ENCODE results near the gene MANBA.
"Not testable (repeated sequence)": the region's sequence is repeated elsewhere in the genome, so short reads cannot be mapped to it uniquely, and the experiment has no call there.

The MANBA gene

GRCh38 chr4:102718833-102719575, 41.8 kb downstream of the MANBA start:
- DNase-seq, result not testable (repeated sequence)

DNA sequence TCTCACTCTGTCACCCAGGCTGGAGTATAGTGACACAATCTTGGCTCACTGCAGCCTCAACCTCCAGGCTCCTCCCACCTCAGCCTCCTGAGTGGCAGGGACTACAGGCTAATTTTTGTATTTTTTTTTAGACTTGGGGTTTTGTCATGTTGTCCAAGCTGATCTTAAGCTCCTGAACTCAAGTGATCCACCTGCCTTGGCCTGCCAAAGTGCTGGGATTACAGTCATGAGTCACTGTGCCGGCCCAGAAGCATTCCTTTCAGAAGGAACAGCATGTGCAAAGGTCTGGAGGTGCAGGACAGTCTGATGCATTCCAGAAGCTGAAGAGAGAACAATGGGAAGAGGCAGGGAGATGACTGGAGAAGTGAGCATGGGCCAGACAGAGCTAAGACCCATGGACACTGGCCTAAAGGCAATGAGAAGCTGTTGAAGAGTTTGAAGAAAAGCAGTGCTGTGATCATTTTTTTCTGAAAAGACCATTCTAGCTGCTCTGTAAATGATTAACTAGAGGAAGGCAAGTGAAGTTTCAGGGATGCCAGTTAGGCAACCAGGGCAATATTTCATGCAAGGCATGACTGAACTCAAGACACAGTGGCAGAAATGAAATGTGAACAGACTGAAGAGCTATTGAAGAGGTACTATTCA, 43.2 kb downstream of the MANBA start:
- DNase-seq, result no peak

- DNase-seq, result no peak
Measured at GRCh38 chr4:102715057-102715456, 45.7 kb downstream of the MANBA start.

- not testable (repeated sequence) for DNase-seq
Measured at GRCh38 chr4:102713774-102714173, 47.0 kb downstream of the MANBA start.

DNA sequence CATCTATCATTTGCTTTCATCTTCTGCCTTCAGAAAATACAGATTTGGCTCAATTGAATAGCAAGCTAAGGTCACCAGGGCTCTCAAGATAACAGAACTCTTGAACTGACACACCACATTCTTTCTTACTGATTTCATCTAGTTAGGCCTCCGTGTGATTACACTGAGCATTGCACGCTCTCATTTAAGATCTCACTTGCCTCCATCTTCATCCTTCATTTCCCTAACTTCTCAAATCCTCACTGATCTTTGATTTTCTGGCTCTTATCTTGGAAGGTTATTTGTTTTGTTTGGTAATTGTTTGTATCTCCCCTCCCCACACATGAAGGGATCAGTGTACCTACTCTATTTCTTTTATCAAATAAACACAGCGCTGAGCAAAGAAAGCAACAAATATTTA, 47.7 kb downstream of the MANBA start:
- DNase-seq, result no peak

DNA sequence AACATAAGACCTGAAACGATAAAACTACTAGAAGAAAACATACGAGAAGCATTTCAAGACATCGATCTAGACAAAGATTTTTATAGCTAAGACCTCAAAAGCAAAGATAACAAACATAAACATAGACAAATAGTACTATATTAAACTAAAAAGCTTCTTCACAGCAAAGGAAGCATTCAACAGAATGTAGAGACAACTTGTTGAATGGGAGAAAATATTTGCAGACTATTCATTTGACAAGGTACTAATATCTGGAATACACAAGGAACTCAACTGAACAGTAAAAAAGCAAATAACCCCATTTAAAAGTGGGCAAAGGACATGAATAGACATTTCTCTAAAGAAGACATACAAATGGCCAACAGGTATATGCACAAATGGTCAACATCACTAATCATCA, 49.8 kb downstream of the MANBA start:
- no peak for DNase-seq

DNA sequence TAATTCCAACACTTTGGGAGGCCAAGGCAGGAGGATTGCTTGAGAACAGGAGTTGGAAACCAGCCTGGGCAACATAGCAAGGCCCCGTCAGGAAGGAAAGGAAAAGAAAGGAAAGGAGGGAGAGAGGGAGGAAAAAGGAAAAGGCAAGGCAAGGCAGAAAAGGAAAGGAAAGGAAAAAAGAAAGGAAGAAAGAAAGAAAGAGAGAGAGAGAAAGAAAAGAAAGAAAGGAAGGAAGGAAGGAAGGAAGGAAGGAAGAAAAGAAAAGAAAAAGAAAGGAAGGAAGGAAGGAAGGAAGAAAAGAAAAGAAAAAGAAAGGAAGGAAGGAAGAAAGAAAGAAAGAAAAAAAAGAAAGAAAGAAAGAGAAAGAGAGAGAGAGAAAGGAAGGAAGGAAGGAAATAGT, 51.7 kb downstream of the MANBA start:
- DNase-seq, result not testable (repeated sequence)

DNA sequence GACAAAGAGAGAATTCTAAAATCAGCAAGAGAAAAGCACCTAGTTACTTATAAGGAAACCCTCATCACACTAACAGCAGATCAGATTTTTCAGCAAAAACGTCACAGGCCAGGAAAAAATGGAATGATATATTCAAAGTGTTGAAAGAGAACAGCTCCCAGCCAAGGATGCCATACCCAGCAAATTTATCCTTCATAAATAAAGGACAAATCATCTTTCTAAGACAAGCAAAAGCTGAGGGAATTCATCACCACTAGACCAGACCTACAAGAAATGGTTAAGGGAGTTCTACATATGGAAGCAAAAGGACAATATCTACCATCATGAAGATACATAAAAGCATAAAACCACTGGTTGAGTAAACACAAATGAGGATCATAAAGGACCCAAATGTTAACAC, 53.6 kb downstream of the MANBA start:
- no peak for DNase-seq

DNA sequence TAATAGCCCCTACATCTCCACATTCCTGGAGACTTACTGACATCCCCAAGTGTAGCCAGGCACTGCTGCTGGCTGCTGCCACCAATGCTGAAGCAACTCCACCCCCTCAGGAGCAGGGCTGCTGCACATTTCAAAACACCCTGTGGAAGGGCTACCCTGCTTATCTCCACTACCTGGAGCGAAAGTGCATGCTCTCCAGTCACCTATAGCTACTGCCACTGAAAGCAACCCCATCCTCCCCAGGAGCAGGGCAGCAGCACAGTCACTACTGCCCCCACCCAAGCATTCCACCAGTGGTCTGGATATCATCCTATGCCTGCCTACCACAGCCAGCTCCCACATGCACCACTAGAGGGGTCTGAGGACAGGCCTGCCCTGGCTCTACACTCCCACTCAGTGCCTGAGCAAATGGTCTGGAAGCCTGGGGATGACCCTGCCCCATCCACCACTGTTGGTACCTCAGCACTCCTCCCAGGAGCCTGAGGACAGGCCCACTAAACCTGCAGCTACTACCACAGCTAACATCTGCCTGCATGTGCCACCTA, 55.3 kb downstream of the MANBA start:
- no peak for DNase-seq

GRCh38 chr4:102696758-102697157, 64.0 kb downstream of the MANBA start:
- DNase-seq, result no peak

DNA sequence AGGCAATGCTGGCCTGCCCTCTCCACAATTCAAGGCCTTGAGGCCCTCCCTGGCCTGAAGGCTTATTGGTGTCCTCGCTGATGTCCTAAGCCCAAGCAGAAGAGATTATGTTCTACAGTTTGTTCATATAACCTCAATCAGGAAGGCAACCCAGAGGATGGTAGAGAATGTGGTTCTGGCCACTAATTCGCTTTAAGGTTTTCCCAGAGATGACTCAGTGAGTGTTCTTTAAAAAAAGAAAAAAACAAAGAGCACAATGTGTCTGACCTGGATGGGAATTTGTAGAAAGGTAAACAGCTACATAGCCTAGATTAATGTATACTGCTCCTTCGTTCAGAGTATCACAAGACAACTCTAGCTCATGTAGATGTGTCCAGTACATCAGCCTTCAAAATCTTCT, 66.0 kb downstream of the MANBA start:
- DNase-seq, result no peak

GRCh38 chr4:102693861-102694260, 66.9 kb downstream of the MANBA start:
- DNase-seq, result no peak

GRCh38 chr4:102693262-102693850, 67.4 kb downstream of the MANBA start:
- DNase-seq, result no peak

DNA sequence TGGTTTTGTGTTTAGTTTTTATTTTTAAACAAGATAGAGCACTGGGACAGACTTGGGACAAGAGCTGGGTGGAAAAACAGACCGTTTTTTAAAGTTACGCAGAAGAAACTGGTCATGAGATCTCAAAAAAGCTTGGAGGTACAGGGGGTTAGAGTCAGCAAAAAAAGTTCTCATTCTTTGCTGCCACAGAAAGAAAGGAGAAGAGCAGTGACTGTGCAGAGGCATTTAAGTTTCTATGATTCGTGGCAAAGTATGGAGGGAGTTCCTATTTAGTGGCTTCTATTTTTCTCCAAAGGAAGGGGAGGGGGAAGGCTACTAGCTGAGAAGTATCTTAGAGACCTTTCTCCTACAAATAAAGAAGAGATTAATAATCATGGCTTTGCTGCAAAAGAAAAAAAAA, 68.3 kb downstream of the MANBA start:
- peak; percentile 18 for DNase-seq

- DNase-seq, result no peak
Measured at GRCh38 chr4:102687982-102688433, 72.8 kb downstream of the MANBA start.

DNA sequence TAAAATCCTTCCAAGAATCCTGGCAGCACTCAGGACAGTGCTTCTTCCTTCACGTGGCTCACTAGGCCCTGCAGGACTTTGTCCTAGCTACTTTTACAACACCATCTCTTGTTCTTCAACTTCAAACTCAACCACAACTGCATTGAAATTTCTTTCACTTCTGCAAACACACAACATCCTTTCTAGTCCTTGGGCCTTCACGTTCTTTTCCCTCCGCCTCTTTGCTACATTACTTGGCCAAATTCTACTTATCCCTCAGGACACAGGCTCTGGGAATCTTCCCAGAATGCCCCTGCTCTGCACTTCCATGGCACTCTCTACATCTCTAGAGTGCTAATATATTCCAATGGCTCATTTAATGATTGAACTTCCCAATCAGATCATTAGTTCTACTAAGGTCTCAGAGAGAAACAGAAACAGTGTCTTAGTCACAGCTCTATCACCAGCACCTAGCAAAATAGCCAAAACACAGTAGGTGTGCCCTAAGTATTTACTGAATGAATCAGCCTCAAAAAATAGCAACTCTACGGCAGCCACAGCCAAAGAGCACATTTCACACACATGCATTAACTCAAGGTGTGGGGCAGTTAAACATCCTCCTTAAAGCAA, 73.3 kb downstream of the MANBA start:
- no peak for DNase-seq

GRCh38 chr4:102685768-102686167, 75.0 kb downstream of the MANBA start:
- DNase-seq, result no peak

- no peak for DNase-seq
Measured at GRCh38 chr4:102684610-102685052, 76.1 kb downstream of the MANBA start.

GRCh38 chr4:102683881-102684609, 76.7 kb downstream of the MANBA start:
- DNase-seq, result no peak

- DNase-seq, result no peak
Measured at GRCh38 chr4:102678695-102679335, 82.0 kb downstream of the MANBA start.

DNA sequence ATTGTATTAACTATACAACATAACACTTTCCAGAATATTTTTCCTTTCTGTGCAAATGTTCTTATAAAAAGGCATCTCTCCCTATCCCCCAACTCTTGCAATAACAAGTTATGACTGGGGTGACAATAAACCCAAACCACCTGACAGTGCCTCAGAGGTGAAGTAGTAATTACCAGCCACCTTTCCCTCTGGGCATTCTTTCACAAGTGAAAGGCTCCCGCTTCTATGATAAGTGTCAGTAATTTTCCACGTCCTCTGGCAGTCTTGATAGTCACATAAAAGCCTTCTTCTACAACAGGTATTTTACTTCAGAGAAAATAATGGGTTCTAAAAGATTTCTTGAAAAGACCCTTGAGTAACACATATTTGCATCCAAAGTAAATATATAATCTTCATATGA, 82.7 kb downstream of the MANBA start:
- DNase-seq, result no peak

GRCh38 chr4:102675141-102675540, 85.6 kb downstream of the MANBA start:
- DNase-seq, result no peak

Data from midbrain (tissue), 1 donor.